ENCODE results near the gene SNX21. TPM values are rescaled to one million over a fixed set of nuclear protein-coding genes. Genes with fewer than 3 reads are reported as not detected.

SNX21 gene, protein sequence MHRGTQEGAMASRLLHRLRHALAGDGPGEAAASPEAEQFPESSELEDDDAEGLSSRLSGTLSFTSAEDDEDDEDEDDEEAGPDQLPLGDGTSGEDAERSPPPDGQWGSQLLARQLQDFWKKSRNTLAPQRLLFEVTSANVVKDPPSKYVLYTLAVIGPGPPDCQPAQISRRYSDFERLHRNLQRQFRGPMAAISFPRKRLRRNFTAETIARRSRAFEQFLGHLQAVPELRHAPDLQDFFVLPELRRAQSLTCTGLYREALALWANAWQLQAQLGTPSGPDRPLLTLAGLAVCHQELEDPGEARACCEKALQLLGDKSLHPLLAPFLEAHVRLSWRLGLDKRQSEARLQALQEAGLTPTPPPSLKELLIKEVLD
- total RNA-seq (2021; ENCODE audit: unreplicated experiment) (25.7 TPM), Bru-seq, nascent RNA (percentile 58 among the genes with signal in this experiment), BruChase-seq, experiment 1, labeled RNA remaining after a 2-hour chase (percentile 68 among the genes with signal in this experiment), BruChase-seq, experiment 2, labeled RNA remaining after a 6-hour chase (percentile 68 among the genes with signal in this experiment)
- 46.1 TPM for polyA plus RNA-seq (2012; ENCODE audit: insufficient read length)
- long read RNA-seq, transcript SNX21-212 (4 exons, 1,607 nt) = major isoform, 6 of 21 reads
- long read RNA-seq, partial matches to known transcripts = 8 of 21 reads
- long read RNA-seq, other reads (novel, unspliced or antisense) = 3 of 21 reads

DNA sequence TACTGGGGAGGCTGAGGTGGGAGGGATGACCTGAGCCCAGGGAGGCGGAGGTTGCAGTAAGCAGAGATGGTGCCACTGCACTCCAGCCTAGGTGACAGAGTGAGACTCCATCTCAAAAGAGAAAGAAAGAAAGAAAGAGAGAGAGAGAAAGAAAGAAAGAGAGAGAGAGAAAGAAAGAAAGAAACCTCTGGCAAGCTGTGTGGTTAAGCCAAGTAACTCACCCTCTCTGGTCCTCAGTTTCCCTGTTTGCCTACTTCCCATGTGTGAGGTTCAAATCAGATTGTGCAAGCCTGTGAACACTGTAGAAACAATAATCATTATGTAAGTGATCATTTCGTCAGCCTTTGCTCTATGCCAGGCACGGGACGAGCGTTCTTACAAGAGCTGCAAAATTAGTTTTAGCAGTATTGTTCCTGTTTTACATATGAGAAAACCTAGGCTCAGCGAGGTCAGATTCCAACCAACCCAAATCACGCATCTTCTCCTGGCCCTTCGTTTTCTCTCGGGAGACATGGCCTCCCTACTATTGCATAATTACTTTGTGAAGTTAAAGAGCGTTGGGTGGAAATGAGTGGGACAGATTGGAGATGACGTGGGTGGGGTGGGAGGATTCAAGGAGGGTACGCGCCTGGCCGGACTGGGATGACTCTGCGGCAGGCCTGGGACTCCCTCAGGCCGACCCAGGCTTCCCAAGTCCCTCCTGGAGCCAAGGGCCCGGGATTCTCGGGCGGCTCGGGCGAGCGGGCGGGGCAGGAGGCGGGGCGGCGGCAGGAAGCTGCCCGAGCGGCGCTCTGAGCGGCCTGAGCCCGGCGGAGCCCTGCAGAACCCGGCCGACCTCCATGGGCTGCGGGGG, at the start of gene SNX21:
Gene SNX21, plus strand, starts transcription at position 770 of the 853 bp plus-strand sequence. CDS start 121 bp downstream, outside the sequence.
- POLR2A ChIA-PET = interaction anchor here (0.6 kb wide), 1 partner anchor 610 kb away, joined by 4 read pairs; no protein-coding TSS in a partner anchor
- ATAC-seq = peak; percentile 97
- no TSS peak for BruUV-seq (replicated peaks)

DNA sequence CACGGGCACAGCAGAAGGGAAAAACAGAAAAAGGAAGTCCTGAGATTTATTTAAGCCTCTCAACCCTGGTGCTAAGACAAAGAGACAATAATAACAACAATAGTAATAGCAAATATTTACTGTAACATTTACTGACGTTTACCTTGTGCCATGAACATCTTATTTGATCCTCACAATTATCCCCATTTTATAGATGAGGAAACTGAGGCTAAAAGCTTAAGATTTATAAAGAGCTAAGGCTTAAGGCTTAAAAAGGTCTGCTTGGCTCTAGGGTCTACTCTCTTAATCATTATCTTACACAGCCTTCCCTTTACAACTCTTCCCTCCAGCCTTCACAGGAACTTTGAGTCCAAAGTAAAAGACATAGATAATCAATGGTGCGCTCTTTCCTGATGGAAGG, 45.2 kb upstream of the SNX21 start:
- intact Hi-C loops (cut with micrococcal nuclease; ENCODE audit: unreplicated experiment) (no loop called here), in situ Hi-C loops (cut with HindIII; ENCODE audit: low pct_unique_long_range_greater_than_20kb, low sequenced_read_pairs) (no loop called here)
- H3K27me3 ChIP-seq (ENCODE audit: control insufficient read depth, insufficient read depth, low read length) = no peaks in the 10 kb centered on the region
- H3K9me3 ChIP-seq (ENCODE audit: control insufficient read depth, insufficient read depth, low read depth, low read length) = no peaks in the 10 kb centered on the region
- no peaks in the 10 kb centered on the region; the same call in 1 of the 2 replicates for H3K36me3 ChIP-seq (ENCODE audit: control insufficient read depth, insufficient read depth, low read length)
- ChIA-PET POLR2A (no interaction called here), CTCF (interaction anchor here (0.5 kb wide), 1 partner anchor 308 kb away, joined by 8 read pairs; no protein-coding TSS in a partner anchor)
- no peak for DNase-seq (ENCODE audit: low read depth, low spot score)
- no peak for ATAC-seq
- no peak overlapping the region for H3K27ac ChIP-seq (ENCODE audit: low read length)
- peaks cover 5% of the 10 kb centered on the region for H3K4me1 ChIP-seq (ENCODE audit: control insufficient read depth, insufficient read depth, low read length)
- no peak for TF ChIP-seq TCF7L2 (IDR thresholded peaks at IDR 0.05; ENCODE audit: low read depth, low read length)
- TF ChIP-seq, protein P1, sequence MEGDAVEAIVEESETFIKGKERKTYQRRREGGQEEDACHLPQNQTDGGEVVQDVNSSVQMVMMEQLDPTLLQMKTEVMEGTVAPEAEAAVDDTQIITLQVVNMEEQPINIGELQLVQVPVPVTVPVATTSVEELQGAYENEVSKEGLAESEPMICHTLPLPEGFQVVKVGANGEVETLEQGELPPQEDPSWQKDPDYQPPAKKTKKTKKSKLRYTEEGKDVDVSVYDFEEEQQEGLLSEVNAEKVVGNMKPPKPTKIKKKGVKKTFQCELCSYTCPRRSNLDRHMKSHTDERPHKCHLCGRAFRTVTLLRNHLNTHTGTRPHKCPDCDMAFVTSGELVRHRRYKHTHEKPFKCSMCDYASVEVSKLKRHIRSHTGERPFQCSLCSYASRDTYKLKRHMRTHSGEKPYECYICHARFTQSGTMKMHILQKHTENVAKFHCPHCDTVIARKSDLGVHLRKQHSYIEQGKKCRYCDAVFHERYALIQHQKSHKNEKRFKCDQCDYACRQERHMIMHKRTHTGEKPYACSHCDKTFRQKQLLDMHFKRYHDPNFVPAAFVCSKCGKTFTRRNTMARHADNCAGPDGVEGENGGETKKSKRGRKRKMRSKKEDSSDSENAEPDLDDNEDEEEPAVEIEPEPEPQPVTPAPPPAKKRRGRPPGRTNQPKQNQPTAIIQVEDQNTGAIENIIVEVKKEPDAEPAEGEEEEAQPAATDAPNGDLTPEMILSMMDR (IDR thresholded peaks at IDR 0.05) = no peak
- TF ChIP-seq, protein P2, sequence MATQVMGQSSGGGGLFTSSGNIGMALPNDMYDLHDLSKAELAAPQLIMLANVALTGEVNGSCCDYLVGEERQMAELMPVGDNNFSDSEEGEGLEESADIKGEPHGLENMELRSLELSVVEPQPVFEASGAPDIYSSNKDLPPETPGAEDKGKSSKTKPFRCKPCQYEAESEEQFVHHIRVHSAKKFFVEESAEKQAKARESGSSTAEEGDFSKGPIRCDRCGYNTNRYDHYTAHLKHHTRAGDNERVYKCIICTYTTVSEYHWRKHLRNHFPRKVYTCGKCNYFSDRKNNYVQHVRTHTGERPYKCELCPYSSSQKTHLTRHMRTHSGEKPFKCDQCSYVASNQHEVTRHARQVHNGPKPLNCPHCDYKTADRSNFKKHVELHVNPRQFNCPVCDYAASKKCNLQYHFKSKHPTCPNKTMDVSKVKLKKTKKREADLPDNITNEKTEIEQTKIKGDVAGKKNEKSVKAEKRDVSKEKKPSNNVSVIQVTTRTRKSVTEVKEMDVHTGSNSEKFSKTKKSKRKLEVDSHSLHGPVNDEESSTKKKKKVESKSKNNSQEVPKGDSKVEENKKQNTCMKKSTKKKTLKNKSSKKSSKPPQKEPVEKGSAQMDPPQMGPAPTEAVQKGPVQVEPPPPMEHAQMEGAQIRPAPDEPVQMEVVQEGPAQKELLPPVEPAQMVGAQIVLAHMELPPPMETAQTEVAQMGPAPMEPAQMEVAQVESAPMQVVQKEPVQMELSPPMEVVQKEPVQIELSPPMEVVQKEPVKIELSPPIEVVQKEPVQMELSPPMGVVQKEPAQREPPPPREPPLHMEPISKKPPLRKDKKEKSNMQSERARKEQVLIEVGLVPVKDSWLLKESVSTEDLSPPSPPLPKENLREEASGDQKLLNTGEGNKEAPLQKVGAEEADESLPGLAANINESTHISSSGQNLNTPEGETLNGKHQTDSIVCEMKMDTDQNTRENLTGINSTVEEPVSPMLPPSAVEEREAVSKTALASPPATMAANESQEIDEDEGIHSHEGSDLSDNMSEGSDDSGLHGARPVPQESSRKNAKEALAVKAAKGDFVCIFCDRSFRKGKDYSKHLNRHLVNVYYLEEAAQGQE (IDR thresholded peaks at IDR 0.05; ENCODE audit: insufficient read depth in 1 of 2, low read depth in 2 of 2, low read length in 1 of 2) = no peak
- TF ChIP-seq SIN3A (IDR thresholded peaks at IDR 0.05; ENCODE audit: borderline replicate concordance, insufficient read depth, low read depth, low read length) = no peak
- TF ChIP-seq POLR2AphosphoS5 (IDR thresholded peaks at IDR 0.05; ENCODE audit: low read depth, low read length) = no peak
- no TSS peak for BruUV-seq (replicated peaks)
- H3K4me3 ChIP-seq (ENCODE audit: low read depth in 2 of 2, low read length in 2 of 2) = no peak overlapping the region

More for the DNA sequence above, at the start of gene SNX21:
- H3K4me3 ChIP-seq (ENCODE audit: low read depth in 2 of 2, low read length in 2 of 2) = peak within 1 kb of the TSS; percentile 65 to 67
- no peaks in the 10 kb centered on the region for H3K27me3 ChIP-seq (ENCODE audit: control insufficient read depth, insufficient read depth, low read length)
- peaks cover 17% of the 10 kb centered on the region for H3K4me1 ChIP-seq (ENCODE audit: control insufficient read depth, insufficient read depth, low read length)
- H3K27ac ChIP-seq (ENCODE audit: low read length) = peak within 1 kb of the TSS; percentile 88
- H3K9me3 ChIP-seq (ENCODE audit: control insufficient read depth, insufficient read depth, low read depth, low read length) = no peaks in the 10 kb centered on the region
- TF ChIP-seq, protein P2 (IDR thresholded peaks at IDR 0.05; ENCODE audit: insufficient read depth in 1 of 2, low read depth in 2 of 2, low read length in 1 of 2) = no peak
- TF ChIP-seq SIN3A (IDR thresholded peaks at IDR 0.05; ENCODE audit: borderline replicate concordance, insufficient read depth, low read depth, low read length) (no peak), TCF7L2 (IDR thresholded peaks at IDR 0.05; ENCODE audit: low read depth, low read length) (no peak), POLR2AphosphoS5 (IDR thresholded peaks at IDR 0.05; ENCODE audit: low read depth, low read length) (no peak; the same call in 1 of the 2 replicates)
- TF ChIP-seq, protein P1 (IDR thresholded peaks at IDR 0.05) = no peak
- intact Hi-C loops (cut with micrococcal nuclease; ENCODE audit: unreplicated experiment) = no loop called here
- DNase-seq (ENCODE audit: low read depth, low spot score) = no peak
- H3K36me3 ChIP-seq (ENCODE audit: control insufficient read depth, insufficient read depth, low read length) = no peaks in the 10 kb centered on the region; the same call in 1 of the 2 replicates
- CTCF ChIA-PET = no interaction called here
- in situ Hi-C loops (cut with HindIII; ENCODE audit: low pct_unique_long_range_greater_than_20kb, low sequenced_read_pairs) = no loop called here

All from Panc1 (cell line).